Measurements from ENCODE around the gene SORCS2. TPM values are rescaled to one million over a fixed set of nuclear protein-coding genes. Genes with fewer than 3 reads are reported as not detected.

The SORCS2 gene
- total RNA-seq (1 to 10 TPM; 2.3 to 8.4 TPM), polyA plus RNA-seq (1 to 10 TPM in 1 of 2 donors, under 1 TPM in 1; 0.05 to 1.4 TPM)
- long read RNA-seq, donor 1, partial matches to known transcripts: 0 of 3 reads
- long read RNA-seq, donor 1, other reads (novel, unspliced or antisense): 3 of 3 reads
- long read RNA-seq, donor 2, partial matches to known transcripts: 4 of 13 reads
- long read RNA-seq, donor 2, other reads (novel, unspliced or antisense): 9 of 13 reads

GRCh38 chr4:7192252-7193029 is at the start of gene SORCS2:
TSS of gene SORCS2 (plus strand) at chr4:7192538.
- no peaks in the 10 kb centered on the region for H3K9me3 ChIP-seq (ENCODE audit: control insufficient read depth, low read length)
- no peaks in the 10 kb centered on the region for H3K36me3 ChIP-seq (ENCODE audit: control insufficient read depth in 1 of 2, insufficient read depth in 2 of 2, low read length in 1 of 2)
- intact Hi-C loops (cut with DNase I): loop anchor here in 1 of 2 donors (2.0 to 5.0 kb wide), 2 partner anchors 102 to 145 kb away; no protein-coding TSS in a partner anchor
- WGBS, 2 donors: 1% methylated on average over 31 to 116 of the region's 116 CpGs
- peak; percentile 71 to 88 for DNase-seq
- H3K27me3 ChIP-seq (ENCODE audit: control insufficient read depth in 1 of 2, insufficient read depth in 2 of 2, low read length in 1 of 2): no peaks in the 10 kb centered on the region
- H3K27ac ChIP-seq (ENCODE audit: low read depth in 1 of 2, low read length in 2 of 2): no peak within 1 kb of the TSS
- ATAC-seq (ENCODE audit: low FRiP score): peak; percentile 85
- no peaks in the 10 kb centered on the region for H3K4me1 ChIP-seq (ENCODE audit: control insufficient read depth in 1 of 2, insufficient read depth in 2 of 2, low read length in 2 of 2)
- peak within 1 kb of the TSS; percentile 59 to 63 for H3K4me3 ChIP-seq (ENCODE audit: low read length in 2 of 2)

DNA sequence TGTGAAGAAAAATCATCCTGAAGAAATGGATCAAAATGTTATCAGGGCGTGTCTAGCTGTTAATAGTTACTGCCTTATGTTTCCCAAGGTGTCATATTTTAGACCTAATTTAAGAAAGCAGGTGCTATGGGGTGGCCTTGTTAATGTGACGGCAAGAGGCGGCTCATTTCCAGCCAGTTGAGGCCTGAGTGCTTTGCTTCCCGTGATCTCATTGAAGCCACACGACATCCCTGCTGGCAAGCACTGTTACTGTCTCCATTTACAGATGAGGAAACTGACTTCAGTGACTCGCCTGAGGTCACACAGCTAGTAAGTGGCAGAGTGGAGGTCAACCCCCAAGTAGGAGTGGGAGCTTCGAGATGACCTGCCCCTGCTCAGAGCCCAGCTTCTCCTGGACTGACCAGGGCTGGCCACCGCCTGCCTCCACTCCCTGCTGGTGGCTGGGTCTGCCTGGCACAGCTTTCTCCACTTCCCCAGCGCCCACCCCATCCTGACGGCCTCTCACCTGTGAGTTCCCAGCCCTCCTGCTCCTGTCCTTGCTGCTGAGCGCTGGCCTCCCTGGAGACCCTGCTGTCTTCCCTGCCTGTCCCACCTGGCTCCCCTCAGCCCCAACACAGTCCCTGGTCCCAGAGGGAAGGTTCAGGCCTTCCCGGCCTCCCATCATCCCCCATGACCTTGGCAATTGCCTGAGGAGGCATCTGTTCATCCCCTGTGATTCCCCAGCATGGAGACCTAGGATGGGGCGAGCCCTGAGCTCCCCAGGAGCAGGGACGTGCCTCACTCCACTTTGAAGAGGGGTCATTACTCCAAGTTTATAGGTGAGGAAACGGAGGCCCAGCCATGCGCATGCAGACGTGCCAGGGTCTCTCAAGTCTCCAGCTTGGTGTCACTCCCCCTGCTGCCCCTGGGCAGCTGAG is 47.7 kb upstream of the SORCS2 start:
- intact Hi-C loops (cut with DNase I): no loop called here
- WGBS, 2 donors: 94 to 97% methylated on average over 17 of the region's 17 CpGs
- Histone ChIP-seq H3K4me1 (ENCODE audit: control insufficient read depth in 1 of 2, insufficient read depth in 2 of 2, low read length in 2 of 2) (no peaks in the 10 kb centered on the region), H3K27me3 (ENCODE audit: control insufficient read depth in 1 of 2, insufficient read depth in 2 of 2, low read length in 1 of 2) (no peaks in the 10 kb centered on the region), H3K4me3 (ENCODE audit: low read length in 2 of 2) (no peak overlapping the region), H3K9me3 (ENCODE audit: control insufficient read depth, low read length) (no peaks in the 10 kb centered on the region), H3K36me3 (ENCODE audit: control insufficient read depth in 1 of 2, insufficient read depth in 2 of 2, low read length in 1 of 2) (no peaks in the 10 kb centered on the region), H3K27ac (ENCODE audit: low read depth in 1 of 2, low read length in 2 of 2) (no peak overlapping the region)
- ATAC-seq (ENCODE audit: low FRiP score): no peak
- no peak for DNase-seq

GRCh38 chr4:7145291-7145934 is 46.9 kb upstream of the SORCS2 start:
- intact Hi-C loops (cut with DNase I): no loop called here
- ATAC-seq (ENCODE audit: low FRiP score): no peak
- DNase-seq: no peak
- Histone ChIP-seq H3K27me3 (ENCODE audit: control insufficient read depth in 1 of 2, insufficient read depth in 2 of 2, low read length in 1 of 2) (no peaks in the 10 kb centered on the region), H3K27ac (ENCODE audit: low read depth in 1 of 2, low read length in 2 of 2) (no peak overlapping the region), H3K9me3 (ENCODE audit: control insufficient read depth, low read length) (no peaks in the 10 kb centered on the region), H3K36me3 (ENCODE audit: control insufficient read depth in 1 of 2, insufficient read depth in 2 of 2, low read length in 1 of 2) (no peaks in the 10 kb centered on the region), H3K4me1 (ENCODE audit: control insufficient read depth in 1 of 2, insufficient read depth in 2 of 2, low read length in 2 of 2) (no peaks in the 10 kb centered on the region), H3K4me3 (ENCODE audit: low read length in 2 of 2) (no peak overlapping the region)
- 86% methylated on average over 14 of the region's 14 CpGs for WGBS, 2 donors

DNA sequence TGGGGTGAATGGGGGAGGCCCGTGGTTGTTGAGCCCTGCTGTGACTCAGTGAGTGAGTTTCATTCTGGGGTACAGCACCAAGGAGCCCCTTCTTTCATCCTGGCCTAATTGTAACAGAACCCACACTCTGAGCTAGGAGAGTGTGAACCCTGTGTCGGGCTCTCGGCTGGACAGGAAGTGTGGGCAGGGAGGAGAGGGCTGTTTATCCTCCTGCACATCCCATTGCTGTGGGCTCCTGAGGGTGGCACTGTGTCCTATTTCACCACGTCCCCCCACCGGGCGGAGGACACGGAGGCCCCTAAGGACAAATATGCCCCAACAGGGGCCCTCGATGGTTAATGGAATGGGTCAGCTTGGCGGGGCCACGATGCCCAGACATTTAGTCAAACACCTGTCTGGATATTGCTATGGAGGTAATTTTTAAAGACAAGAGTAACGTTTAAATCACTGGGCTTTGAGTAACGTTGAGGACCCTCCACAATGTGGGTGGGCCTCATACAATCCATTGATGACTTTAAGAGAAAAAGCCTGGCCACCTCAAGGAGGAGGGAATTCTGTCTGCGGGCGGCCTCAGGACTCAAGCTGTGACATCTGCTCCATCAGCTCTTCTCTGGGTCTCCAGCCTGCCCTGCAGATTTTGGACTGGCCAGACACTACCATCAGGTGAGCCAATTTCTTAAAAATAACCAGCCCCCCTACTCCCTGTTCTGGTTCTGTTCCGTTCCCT is 46.1 kb upstream of the SORCS2 start:
- DNase-seq: no peak
- H3K4me3 ChIP-seq (ENCODE audit: low read length in 2 of 2): no peak overlapping the region
- no peaks in the 10 kb centered on the region for H3K4me1 ChIP-seq (ENCODE audit: control insufficient read depth in 1 of 2, insufficient read depth in 2 of 2, low read length in 2 of 2)
- no peaks in the 10 kb centered on the region for H3K9me3 ChIP-seq (ENCODE audit: control insufficient read depth, low read length)
- H3K36me3 ChIP-seq (ENCODE audit: control insufficient read depth in 1 of 2, insufficient read depth in 2 of 2, low read length in 1 of 2): no peaks in the 10 kb centered on the region
- no peaks in the 10 kb centered on the region for H3K27me3 ChIP-seq (ENCODE audit: control insufficient read depth in 1 of 2, insufficient read depth in 2 of 2, low read length in 1 of 2)
- intact Hi-C loops (cut with DNase I): no loop called here
- no peak overlapping the region for H3K27ac ChIP-seq (ENCODE audit: low read depth in 1 of 2, low read length in 2 of 2)
- no peak for ATAC-seq (ENCODE audit: low FRiP score)
- WGBS, 2 donors: 84 to 85% methylated on average over 15 of the region's 15 CpGs

GRCh38 chr4:7146786-7147115 is 45.6 kb upstream of the SORCS2 start:
- Histone ChIP-seq H3K9me3 (ENCODE audit: control insufficient read depth, low read length) (no peaks in the 10 kb centered on the region), H3K4me1 (ENCODE audit: control insufficient read depth in 1 of 2, insufficient read depth in 2 of 2, low read length in 2 of 2) (no peaks in the 10 kb centered on the region), H3K27ac (ENCODE audit: low read depth in 1 of 2, low read length in 2 of 2) (no peak overlapping the region), H3K36me3 (ENCODE audit: control insufficient read depth in 1 of 2, insufficient read depth in 2 of 2, low read length in 1 of 2) (no peaks in the 10 kb centered on the region), H3K27me3 (ENCODE audit: control insufficient read depth in 1 of 2, insufficient read depth in 2 of 2, low read length in 1 of 2) (no peaks in the 10 kb centered on the region), H3K4me3 (ENCODE audit: low read length in 2 of 2) (no peak overlapping the region)
- ATAC-seq (ENCODE audit: low FRiP score) (no peak), DNase-seq (no peak)
- intact Hi-C loops (cut with DNase I): no loop called here
- WGBS, 2 donors: 88% methylated on average over 11 of the region's 11 CpGs

DNA sequence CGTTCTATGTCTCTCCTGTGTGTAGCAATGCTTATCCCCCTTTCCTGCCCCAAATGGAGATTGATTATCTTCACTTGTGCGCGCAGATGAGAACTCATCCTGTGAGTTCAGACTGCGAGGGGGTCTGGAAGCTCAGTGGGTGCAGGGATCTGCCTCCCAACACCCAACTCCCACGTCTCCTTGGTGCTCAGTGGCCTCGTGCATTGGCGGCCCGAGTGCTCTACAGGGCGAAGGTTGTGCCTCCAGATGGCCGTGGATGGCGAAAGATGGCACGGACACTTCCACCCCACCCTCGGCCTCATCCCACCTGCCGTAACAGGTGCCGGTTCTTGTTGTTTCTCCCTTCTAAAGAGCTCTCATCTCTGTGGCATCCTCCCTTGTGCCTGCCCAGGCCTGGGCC is 45.1 kb upstream of the SORCS2 start:
- ATAC-seq (ENCODE audit: low FRiP score): no peak
- no peaks in the 10 kb centered on the region for H3K36me3 ChIP-seq (ENCODE audit: control insufficient read depth in 1 of 2, insufficient read depth in 2 of 2, low read length in 1 of 2)

GRCh38 chr4:7147661-7148310 is 44.6 kb upstream of the SORCS2 start:
- H3K36me3 ChIP-seq (ENCODE audit: control insufficient read depth in 1 of 2, insufficient read depth in 2 of 2, low read length in 1 of 2): no peaks in the 10 kb centered on the region
- WGBS, 2 donors: 91 to 93% methylated on average over 9 to 10 of the region's 10 CpGs
- no peaks in the 10 kb centered on the region for H3K9me3 ChIP-seq (ENCODE audit: control insufficient read depth, low read length)
- DNase-seq: no peak
- no peaks in the 10 kb centered on the region for H3K4me1 ChIP-seq (ENCODE audit: control insufficient read depth in 1 of 2, insufficient read depth in 2 of 2, low read length in 2 of 2)
- ATAC-seq (ENCODE audit: low FRiP score): no peak
- H3K27me3 ChIP-seq (ENCODE audit: control insufficient read depth in 1 of 2, insufficient read depth in 2 of 2, low read length in 1 of 2): no peaks in the 10 kb centered on the region
- H3K4me3 ChIP-seq (ENCODE audit: low read length in 2 of 2): no peak overlapping the region
- intact Hi-C loops (cut with DNase I): no loop called here
- H3K27ac ChIP-seq (ENCODE audit: low read depth in 1 of 2, low read length in 2 of 2): no peak overlapping the region

More for the DNA sequence above, 45.1 kb upstream of the SORCS2 start:
- H3K4me1 ChIP-seq (ENCODE audit: control insufficient read depth in 1 of 2, insufficient read depth in 2 of 2, low read length in 2 of 2): no peaks in the 10 kb centered on the region
- no peak overlapping the region for H3K4me3 ChIP-seq (ENCODE audit: low read length in 2 of 2)
- H3K9me3 ChIP-seq (ENCODE audit: control insufficient read depth, low read length): no peaks in the 10 kb centered on the region
- 89 to 94% methylated on average over 15 of the region's 15 CpGs for WGBS, 2 donors
- H3K27ac ChIP-seq (ENCODE audit: low read depth in 1 of 2, low read length in 2 of 2): no peak overlapping the region
- intact Hi-C loops (cut with DNase I): no loop called here
- no peaks in the 10 kb centered on the region for H3K27me3 ChIP-seq (ENCODE audit: control insufficient read depth in 1 of 2, insufficient read depth in 2 of 2, low read length in 1 of 2)
- DNase-seq: no peak

All from aorta (tissue), 5 donors.